ENCODE measurements around the gene PUS10.
A peak's percentile ranks its signal among the peaks of the same experiment; 100 is the strongest.
"Not testable (repeated sequence)": the region's sequence is repeated elsewhere in the genome, so short reads cannot be mapped to it uniquely, and the experiment has no call there.

The PUS10 gene, protein sequence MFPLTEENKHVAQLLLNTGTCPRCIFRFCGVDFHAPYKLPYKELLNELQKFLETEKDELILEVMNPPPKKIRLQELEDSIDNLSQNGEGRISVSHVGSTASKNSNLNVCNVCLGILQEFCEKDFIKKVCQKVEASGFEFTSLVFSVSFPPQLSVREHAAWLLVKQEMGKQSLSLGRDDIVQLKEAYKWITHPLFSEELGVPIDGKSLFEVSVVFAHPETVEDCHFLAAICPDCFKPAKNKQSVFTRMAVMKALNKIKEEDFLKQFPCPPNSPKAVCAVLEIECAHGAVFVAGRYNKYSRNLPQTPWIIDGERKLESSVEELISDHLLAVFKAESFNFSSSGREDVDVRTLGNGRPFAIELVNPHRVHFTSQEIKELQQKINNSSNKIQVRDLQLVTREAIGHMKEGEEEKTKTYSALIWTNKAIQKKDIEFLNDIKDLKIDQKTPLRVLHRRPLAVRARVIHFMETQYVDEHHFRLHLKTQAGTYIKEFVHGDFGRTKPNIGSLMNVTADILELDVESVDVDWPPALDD

DNA sequence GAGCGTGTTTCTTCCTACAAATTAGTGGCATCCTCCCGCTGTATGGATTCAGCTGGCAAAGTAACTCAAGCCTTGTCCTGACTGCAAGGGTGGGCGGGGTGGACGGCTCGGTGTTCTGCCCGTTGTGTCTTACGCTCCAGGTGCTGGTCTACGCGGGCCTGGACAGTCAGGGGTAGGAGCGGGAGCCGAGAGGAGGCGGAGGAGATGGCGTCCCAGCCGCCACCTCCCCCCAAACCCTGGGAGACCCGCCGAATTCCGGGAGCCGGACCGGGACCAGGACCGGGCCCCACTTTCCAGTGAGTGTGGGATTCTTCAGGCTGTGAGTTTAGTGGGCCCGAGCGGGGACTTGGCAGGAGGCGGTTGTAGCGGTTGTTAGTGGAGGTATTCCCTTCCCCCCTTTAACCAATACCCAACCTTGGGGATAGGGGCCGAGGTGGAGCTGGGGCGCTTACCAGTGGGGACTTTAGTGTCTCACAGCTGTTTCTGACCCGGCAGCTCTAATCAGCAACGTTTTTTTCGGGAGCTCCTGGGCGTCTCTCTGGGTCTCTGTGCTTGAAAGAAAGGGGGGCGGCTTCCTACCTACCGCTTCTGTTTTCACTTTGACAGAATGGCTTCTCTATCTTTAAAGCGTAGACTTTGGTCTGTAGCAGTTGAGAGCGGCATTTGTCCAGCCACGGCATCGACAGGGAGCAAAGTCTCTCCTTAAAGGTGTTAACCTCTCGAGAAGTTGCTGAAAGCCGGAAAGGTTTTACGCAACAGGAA, at the start of gene PUS10, which contains the start of gene PEX13:
PUS10 (minus strand) TSS at position 700 of the 762 bp plus-strand sequence. CDS start 6,365 bp downstream, outside the sequence.
PEX13 (plus strand) TSS at position 165 of the 762 bp plus-strand sequence; CDS start at position 205, 40 bp downstream.
- peak; percentile 66 for DNase-seq (ENCODE audit: low spot score)

DNA sequence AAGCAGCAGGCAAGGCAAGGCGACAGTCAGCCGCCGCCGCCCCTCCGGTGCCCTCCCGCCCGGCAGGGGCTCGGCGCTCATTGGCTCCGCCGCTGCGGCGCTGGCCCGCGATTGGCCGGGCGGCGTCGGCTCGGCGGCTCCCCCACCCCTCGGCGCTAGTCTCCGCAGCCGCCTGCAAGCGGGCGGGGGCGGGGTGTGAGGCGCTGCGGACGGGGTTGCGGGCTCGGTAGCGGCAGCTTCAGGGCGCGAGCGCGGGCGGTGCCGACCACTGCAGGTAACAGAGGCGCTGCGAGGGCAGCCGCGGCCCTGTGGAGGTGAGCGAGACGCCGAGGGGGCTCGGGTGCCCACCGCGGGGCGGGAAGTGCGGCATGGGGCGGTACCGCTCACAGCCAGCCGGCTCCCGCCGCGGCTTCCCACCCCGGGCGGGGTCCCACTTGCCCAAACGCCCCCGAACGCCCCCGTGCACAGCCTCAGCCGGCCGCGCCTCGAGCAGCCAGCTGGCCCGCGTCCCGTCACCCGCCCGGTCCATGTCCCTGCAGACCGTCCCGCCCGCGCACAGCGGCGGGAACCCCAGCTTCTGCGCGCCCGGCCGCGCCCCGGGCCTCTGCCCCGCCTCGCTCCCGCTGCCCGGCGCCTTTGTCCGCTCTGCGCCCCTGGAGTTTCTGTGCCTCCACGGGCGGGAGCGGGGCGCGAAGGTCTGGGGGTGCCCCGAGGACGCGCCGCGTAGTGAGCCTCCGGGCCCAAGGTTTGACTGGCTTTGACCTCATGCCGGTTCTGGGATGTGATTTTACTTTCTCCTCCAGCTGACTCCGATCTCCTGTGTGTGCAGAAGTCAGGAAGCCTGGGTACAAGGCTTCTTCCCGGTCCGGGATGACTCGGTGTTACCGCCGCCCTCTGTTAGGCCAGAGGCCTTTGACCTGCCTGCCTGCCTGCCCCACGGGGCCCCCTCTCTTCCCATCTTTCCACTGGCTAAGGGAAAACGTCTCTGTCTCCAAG, 48.0 kb upstream of the PUS10 start, which contains the start of gene SANBR:
SANBR (plus strand) TSS at position 158 of the 996 bp plus-strand sequence. CDS start 4,480 bp downstream, outside the sequence.
- DNase-seq (ENCODE audit: low spot score) = peak; percentile 88

DNA sequence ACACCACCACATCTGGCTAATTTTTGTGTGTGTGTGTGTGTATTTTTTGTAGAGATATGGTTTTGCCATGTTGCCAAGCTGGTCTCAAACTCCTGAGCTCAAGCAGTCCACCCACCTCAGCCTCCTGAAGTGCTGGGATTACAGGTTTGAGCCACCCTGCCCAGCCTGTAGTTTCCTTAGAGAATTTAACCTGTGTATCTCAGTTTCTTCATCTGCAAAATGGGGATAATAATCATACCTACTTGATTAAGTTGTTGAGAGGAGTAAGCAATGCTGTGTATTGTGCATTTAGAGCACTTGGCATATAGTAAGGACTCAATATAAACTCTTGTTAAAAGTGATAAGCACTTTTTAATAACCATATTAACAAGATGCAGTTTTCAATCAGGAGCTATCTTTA, 41.3 kb upstream of the PUS10 start:
- DNase-seq (ENCODE audit: low spot score) = no peak

DNA sequence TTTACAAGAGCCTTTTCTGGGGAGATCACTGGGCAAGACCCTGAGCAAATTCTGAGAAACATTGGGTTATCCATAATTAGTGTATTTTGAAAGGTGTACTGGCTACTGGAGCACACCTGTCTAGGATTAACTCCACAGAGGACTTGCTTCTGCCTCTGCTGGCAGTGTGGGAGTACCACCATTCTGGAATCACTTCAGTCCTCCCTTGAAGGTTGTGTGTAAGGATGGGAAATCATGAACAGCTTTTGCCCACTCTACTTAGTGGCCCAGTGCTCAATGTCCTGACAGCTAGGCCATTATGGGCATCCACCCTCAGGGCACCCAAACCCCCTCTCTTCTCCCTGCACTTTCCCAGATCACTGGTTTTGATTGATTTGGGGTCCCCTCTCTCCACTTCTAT, 39.5 kb upstream of the PUS10 start:
- no peak for DNase-seq (ENCODE audit: low spot score)

DNA sequence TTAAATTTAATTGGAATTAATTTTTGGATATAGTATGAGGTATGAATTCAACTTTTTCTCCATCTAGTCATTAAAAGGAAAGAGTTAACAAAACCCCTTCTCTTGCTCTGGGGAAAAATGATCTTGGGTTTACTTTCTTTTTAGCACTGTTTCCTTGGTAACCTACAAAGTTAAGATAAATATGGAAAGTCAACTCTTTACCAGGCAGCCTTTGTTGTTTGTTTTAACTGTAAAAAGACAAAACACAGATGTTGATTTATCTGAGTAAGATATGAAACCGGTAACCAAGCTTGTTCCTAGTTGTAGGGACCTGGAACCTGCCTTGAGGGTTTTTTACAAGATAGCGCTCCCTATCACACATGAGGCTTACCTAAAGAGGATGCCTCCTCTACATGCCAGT, 37.5 kb upstream of the PUS10 start:
- DNase-seq (ENCODE audit: low spot score) = no peak

DNA sequence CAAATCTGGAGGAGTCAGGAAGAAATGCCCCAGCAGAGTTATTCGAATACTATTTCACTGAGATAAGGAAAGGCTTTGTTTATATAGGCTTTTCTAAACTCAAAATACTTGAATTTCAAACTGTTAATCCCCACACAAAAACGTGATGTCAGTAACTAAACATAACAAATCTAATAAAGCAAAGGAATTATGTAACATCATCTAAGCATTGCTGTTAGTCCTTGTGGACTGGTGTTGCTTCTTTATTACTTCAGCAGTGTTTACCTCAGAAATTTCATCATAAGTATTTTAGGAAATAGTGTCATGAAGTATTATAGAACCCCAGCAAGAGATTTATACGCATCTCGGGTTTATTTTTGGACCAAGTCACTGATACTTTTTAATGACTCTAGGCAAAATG, 27.9 kb upstream of the PUS10 start:
- DNase-seq (ENCODE audit: low spot score) = no peak

DNA sequence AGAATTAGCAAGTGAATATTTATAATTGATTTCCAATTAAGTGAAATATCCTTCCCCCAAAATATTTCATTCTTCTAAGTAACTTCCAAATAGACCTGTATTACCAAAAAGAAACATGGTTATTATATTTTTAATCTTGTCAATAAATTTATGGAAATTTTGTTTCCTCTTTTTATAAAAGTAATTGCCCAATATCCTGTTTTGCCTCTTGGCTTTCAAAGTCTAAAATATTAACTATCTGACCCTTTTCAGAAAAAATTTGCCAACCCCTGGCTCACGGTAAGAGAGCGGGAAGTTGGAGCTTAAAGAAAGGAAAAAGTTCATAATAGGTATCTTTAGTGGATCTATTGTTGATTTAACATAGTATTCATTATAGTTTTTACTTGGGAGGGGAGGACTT, 27.2 kb upstream of the PUS10 start:
- DNase-seq (ENCODE audit: low spot score) = no peak

DNA sequence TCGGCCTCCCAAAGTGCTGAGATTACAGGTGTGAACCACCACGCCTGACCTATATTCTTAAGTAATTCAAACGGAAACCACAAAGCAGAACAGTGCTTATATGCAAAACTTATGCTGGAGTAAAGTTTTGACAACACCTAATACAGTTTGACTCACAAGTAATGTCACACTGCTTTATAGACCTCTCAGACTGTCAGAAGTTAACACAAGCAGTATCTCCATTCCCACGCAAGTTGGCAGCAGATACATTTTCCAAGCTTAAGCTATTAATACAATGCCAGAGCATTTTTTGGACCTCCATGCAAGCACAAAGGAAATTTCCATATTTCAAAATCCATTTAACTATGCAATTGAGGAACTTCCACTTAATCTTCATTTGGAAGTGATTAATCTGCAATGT, 26.6 kb upstream of the PUS10 start:
- no peak for DNase-seq (ENCODE audit: low spot score)

DNA sequence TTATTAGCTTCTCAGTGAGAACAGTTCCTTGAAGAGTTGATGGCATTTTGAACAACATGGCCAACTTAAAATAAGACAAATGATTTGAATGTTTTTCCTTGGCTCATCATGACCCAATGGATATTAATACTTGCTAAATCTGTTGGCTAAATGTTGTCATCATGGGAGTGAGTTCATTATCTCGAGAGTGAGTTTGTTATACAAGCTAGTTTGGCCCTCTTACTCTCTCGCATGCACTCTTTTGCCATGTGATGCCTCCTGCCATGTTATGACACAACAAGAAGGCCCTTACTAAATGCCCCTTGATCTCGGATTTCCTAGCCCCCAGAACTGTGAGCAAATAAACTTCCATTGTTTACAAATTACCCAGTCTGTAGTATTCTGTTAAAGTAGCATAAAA, 24.8 kb upstream of the PUS10 start:
- DNase-seq (ENCODE audit: low spot score) = no peak

DNA sequence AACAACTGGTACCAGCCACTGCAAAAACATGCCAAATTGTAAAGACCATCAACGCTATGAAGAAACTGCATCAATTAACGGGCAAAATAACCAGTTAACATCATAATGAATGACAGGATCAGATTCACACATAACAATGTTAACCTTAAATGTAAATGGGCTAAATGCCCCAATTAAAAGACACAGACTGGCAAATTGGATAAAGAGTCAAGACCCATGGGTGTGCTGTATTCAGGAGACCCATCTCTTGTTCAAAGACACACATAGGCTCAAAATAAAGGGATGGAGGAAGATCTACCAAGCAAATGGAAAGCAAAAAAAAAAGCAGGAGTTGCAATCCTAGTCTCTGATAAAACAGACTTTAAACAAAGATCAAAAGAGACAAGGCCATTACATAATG, 18.6 kb upstream of the PUS10 start:
- not testable (repeated sequence) for DNase-seq (ENCODE audit: low spot score)

DNA sequence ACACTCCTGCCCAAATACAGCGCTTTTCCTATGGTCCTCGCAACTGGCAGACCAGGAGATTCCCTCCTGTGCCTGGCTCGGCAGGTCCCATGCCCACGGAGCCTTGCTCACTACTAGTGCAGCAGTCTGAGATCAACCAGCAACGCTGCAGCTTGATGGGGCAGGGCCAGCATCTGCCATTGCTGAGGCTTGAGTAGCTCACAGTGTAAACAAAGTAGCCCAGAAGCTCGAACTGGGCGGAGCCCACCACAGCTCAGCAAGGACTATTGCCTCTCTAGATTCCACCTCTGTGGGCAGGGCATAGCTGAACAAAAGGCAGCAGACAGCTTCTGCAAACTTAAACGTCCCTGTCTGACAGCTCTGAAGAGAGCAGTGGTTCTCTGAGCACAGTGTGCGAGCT, 16.5 kb upstream of the PUS10 start:
- DNase-seq (ENCODE audit: low spot score) = not testable (repeated sequence)

DNA sequence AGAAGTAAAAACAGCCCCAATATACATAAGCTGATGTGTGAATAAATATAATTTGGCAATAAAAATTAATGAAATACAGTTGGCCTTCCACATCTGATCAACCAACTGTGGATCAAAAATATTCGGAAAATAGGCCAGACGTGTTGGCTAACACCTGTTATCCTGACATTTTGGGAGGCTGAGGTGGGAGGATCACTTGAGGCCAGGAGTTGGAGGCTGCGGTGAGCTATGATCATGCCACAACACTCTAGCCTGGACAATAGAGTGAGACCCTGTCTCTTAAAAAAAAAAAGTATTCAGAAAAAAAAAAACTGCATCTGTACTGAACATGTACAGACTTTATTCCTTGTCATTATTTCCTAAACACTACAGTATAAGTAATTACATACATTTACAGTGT, 11.5 kb upstream of the PUS10 start:
- DNase-seq (ENCODE audit: low spot score) = no peak

DNA sequence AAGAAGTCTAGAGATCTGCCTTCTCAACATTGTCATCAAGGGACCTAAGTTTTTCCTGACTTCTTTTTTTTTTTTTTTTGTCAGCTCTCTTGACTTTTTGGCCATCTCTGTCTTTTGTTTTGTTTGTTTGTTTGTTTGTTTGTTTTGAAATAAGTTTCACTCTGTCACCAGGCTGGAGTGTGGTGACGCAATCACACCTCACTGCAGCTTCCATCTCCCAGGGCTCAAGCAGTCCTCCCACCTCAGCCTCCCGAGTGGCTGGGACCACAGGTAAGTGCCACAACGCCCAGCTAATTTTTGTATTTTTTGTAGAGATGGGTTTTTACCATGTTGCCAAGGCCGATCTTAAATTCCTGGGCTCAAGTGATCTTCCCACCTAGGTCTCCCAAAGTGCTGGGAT, 5.6 kb upstream of the PUS10 start:
- no peak for DNase-seq (ENCODE audit: low spot score)

DNA sequence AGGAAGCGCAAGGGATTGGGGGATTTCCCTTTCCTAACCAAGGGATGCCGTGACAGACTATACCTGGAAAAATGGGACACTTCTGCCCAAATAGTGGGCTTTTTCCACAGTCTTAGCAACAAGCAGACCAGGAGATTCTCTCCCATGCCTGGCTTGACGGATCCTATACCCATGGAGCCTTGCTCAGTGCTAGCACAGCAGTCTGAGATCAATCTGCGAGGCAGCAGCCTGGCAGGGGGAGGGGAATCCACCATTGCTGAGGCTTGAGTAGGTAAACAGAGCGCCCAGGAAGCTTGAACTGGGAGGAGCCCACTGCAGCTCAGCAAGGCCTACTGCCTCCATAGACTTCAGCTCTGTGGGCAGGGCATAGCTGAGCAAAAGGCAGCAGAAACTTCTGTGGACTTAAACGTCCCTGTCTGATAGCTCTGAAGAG, 3.2 kb upstream of the PUS10 start:
- no peak for DNase-seq (ENCODE audit: low spot score)

DNA sequence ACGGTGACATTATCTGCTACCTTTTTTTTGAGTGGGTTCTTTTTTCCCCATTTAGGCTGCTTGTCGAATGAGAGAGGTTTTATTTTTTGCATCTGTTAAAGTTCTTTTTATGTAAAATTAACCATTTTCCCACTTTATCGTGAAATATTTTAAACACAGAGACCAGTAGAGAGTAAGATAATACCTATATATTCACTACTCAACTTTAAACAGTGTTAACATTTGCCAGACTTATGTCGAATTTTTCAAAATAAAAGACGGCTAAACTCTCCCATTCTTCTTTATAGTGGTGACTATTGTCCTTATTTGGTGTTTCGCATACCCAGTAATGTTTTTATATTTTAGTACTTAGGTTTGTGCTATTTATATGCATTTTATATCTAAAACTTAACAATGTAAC, 743 bp upstream of the PUS10 start:
- DNase-seq (ENCODE audit: low spot score) = no peak

DNA sequence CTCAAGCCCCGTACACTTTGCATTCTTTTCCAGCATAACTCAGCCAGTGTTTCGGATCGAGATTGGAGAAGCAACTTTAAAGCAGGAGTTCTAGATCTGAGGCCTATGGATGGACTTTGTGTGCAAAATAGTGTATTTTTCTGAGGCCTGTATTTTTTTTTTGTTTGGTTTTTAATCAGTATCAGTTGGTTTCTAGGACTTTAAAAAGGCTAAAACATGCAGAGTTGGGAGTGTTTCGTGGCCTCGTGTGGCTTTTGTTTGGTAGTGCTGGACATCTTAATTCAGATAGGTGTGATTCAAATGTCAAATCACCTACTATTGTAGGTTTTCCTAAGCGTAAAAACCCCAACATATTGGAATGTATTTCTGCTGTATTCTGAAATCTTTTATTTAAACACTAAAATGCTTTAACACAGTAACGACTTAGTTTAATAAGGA, 282 bp upstream of the PUS10 start:
- DNase-seq (ENCODE audit: low spot score) = peak; percentile 7

DNA sequence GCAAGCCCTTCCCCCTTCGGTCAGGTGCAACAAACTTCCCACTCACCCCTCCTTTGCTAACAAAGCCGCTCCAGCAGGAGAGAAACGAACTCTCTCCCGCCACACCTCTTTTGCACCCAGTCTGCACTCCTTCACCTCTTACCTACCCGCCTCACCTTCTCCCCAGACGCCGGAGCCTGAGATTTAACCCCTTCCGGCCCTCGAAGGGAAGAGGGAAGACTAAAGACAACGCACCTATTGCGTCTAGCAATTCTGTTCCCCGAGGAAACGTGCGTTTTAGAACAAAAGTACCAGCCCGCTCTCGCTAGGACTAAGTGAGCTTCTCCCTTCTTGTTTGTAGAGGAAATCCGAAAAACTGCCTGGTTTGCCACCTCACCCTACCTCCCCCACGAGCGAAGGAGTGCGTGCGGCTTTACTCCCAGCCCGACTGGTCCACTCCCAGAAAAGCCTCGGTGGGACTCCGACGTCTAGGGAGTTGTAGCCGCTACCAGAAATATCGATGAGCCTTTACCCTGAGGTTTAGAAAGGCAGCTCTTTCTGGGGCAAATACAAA, 976 bp downstream of the PUS10 start:
- peak; percentile 71 for DNase-seq (ENCODE audit: low spot score)

DNA sequence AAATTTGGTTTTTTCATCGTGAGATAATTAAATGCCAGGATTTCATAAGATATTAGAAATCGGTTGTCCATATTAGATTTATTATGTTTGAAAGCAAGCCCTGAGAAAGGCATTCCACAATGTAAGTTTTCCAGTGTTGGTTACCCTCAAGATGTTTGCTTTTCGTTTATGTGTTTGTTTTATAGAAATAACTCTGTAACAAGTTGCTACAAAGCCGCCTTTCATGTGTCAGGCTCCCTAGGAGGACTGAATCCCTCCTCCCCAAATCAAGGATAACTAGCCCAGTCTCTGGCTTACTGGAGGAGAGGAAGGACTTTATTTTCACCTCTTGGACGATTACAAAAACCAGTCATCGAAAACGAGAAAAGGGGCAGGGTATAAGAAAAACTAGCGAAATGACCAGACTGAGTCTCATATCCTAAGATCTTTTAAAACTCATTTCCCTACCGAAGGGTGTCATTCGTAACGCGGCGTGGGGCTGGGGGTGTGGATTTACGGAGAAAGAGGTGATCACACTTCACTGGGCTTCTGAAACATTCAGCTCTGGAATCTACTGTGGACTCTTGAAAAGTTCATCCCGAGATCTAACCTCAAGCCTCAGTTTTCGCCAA, 1.6 kb downstream of the PUS10 start:
- DNase-seq (ENCODE audit: low spot score) = no peak

DNA sequence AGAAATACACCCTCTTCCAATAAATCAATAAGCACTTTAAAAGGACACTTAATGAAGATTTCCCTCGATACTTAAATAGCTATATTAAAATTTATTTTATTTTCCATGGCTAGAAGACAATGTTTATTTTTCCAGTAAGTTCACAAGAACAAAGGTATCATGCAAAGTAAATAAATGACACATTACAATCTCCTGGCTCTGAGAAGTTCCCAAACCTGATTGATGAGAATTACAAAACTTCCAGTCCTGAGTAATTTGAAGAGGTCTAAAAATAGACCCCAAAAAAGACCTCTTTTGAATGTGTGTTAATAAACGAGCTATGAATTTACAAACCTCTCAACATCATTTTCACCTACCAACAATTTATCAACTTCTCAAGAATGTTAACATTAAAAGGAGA, 2.1 kb downstream of the PUS10 start:
- DNase-seq (ENCODE audit: low spot score) = no peak

DNA sequence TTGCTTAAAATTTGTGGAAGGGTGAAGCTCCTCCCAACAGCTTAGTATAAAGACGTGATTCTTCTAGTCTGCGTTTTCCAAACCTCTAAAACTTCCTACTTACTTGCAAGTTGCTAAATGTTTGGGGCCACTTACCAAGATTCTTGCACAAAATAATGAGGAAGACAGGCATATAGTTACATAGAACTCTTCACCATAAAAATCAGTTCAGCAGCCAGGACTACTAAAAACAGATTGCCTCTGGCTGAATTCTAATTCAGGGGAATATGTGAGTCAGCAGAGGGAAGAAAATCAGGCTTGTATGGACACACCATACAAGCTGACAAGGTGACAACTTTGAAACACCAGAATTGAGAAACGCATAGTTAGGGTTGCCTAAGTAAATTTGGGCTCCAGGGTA, 3.3 kb downstream of the PUS10 start:
- no peak for DNase-seq (ENCODE audit: low spot score)

DNA sequence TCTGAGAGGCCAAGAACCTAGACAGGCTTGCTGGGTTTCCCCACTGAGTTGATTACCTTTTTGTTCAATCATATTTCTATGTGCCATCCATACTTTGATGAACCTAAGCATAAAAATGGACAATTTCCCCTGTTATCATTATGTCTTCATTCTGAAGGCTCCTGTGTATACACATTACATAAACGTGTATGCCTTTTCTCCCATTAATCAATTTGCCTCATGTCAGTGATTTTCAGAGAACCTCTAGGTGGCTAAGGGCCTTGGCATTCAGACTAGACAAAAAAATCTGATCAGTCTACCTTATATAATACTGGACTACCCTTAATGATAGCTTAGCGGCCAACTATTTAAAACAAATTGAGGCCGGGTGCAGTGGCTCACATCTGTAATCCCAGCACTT, 4.7 kb downstream of the PUS10 start:
- DNase-seq (ENCODE audit: low spot score) = no peak
